ENCODE results near the gene RAB25.
"Not testable (repeated sequence)": the region's sequence is repeated elsewhere in the genome, so short reads cannot be mapped to it uniquely, and the experiment has no call there.

The RAB25 gene

DNA sequence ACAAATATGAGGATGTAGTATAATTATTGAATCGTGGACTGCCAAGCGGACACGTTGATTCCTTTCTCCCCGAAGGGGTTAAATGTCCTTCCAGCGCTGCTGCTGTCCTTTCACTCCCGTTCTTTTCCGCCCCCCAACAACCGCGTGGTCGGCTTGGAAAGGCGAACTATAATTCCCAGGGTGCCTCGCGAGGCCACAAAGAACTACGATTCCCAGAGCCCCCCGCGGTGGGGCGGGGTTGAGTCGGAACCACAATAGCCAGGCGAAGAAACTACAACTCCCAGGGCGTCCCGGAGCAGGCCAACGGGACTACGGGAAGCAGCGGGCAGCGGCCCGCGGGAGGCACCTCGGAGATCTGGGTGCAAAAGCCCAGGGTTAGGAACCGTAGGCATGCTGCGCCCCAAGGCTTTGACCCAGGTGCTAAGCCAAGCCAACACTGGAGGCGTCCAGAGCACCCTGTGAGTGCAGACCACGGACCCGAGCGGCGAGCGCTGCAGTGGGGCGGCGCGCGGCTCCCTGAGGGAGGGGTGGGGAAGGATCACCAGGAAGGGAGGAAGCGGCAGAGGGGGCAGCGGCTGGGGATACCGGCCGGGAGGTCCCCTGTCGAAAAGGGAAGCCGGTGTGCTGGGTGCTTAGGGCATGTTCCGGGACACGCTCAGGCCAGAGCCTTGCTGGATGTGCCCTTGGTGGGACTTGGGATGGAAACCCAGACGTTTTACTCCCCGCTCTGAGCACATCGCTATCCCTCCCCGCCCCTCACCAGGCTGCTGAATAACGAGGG, 6.3 kb upstream of the RAB25 start, which contains the start of gene LAMTOR2:
Gene LAMTOR2 (plus strand): TSS at position 283 of the 781 bp plus-strand sequence. CDS start 108 bp downstream, at position 391.
- in situ Hi-C loops (cut with MboI; ENCODE audit: low sequenced_read_pairs), result no loop called here

DNA sequence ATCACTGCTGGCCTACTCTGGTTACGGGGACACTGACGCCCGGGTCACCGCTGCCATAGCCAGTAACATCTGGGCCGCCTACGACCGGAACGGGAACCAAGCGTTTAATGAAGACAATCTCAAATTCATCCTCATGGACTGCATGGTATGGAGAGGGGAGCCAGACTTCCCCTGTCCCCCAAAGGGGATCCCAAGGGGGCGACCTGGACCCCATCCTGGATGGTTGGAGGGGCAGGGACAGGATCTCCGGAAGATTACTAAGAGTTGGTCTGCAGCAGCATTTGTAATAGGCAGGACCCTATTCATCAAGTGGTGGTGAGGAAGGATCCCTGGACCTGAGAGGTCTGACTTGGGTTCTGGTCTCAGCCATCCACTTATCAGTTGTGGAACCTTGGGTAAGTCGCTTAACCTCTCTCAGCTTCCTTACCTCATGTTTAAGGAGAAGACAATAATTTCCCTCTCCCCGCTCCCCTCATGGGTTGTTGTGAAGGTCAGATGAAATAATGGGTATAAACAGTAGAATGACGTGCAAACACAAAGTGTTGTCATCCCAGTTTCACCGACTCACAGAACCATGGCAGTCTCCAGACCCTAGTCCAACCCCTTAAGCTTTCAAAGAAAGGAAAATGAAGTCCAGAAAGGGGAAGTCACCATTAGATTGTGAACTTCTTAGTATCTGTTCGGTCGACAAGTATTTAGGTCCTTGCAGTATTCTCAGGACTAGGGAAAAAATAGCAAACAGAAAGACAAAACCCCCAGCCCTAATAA, 5.5 kb upstream of the RAB25 start:
- in situ Hi-C loops (cut with MboI; ENCODE audit: low sequenced_read_pairs), result no loop called here

DNA sequence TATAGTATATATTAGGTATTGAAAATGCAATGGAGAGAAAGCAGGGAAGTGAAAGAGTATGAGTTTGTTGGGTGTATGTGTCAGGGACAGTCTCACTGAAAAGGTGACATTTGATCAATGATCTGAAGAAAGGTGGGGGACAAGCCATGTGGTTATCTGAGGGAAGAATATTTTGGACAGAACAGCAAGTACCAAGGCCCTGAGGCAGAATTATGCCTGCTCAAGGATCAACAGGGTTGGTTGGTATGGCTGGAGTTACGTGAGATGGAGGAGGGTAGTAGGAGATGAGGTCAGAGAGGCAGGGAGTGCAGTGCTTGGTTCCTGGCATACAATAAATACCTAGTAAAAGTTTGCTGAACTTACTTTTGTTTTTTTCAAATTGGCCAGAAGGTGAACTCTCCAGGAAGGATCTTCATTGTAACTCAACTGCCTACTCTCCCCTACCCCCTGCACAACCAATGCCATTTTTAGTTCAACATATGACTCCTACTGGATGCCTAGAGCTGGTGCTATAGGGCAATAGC, 4.6 kb upstream of the RAB25 start:
- in situ Hi-C loops (cut with MboI; ENCODE audit: low sequenced_read_pairs), result no loop called here

DNA sequence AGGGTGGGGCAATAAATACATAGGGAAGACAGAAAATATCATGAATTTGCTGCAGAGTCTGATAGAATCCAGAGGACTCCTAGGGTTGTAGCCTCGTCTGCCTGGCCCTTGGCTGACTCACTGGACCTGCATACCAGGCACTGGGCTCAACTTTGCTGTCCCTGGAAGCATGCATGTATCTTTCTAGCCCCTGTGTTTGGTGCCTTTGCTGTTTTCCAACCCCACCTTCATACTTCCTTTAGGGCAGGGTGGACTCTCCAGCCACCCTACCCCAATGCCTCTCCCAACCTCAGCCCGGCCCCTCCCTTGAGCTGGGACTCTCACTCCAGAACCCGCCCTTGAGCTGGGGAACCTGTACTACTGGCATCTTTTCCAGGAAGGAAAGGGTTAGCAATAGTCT, 1.2 kb downstream of the RAB25 start:
- in situ Hi-C loops (cut with MboI; ENCODE audit: low sequenced_read_pairs), result loop anchor here (10.0 kb wide), 1 partner anchor 127 kb away; the partner anchor contains the start of gene KHDC4

DNA sequence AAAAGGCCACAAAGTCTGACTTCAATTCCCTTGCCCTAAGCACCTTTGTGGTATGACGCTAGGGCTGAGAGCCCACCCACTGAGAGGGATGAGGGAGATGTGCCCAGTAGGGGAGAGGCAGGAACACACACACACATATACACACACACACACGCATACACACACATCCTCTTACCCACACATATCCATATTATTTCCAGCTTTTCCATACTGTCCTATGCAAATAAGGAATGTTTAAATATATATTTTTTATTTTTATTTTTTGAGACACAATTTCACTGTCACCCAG, 3.0 kb downstream of the RAB25 start:
- in situ Hi-C loops (cut with MboI; ENCODE audit: low sequenced_read_pairs), result loop anchor here (10.0 kb wide), 1 partner anchor 129 kb away; the partner anchor contains the start of gene KHDC4

DNA sequence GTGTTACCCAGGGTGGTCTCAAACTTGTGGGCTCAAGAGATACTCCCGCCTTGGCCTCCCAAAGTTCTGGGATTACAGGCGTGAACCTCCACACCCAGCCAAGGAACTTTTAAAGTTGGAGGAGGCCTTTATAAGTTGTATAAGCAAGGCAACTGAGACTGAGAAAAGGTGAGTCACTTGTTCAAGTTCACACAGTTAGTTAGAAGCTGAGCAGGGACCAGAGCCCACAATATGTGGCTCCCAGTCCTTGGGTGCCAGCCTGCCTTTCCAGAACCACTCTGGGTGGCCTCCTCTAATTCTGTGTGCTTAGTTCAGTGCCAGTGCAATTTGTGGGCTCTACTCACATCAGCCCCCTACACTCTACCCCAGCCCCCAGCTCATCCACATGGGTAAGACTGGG, 3.7 kb downstream of the RAB25 start:
- in situ Hi-C loops (cut with MboI; ENCODE audit: low sequenced_read_pairs), result loop anchor here (10.0 kb wide), 1 partner anchor 130 kb away; the partner anchor contains the start of gene KHDC4

DNA sequence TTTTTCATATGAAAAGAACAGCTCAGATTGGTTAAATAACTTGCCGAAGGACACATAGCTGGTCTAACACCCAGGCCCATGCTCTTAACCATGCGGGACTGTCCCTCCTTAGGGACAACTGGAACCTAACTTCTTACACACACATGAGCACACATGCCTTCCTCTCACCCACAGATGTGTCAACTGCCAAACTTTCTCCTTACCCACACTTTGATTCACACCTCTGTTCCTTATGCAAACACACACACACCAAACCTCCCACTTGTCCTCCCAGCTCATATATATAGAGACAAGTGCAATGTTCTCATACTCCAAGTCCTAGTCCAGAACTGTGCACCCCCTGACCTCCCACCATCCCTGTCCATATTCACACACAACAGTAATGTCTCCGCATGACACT, 4.3 kb downstream of the RAB25 start:
- in situ Hi-C loops (cut with MboI; ENCODE audit: low sequenced_read_pairs), result loop anchor here (10.0 kb wide), 1 partner anchor 130 kb away; the partner anchor contains the start of gene KHDC4

DNA sequence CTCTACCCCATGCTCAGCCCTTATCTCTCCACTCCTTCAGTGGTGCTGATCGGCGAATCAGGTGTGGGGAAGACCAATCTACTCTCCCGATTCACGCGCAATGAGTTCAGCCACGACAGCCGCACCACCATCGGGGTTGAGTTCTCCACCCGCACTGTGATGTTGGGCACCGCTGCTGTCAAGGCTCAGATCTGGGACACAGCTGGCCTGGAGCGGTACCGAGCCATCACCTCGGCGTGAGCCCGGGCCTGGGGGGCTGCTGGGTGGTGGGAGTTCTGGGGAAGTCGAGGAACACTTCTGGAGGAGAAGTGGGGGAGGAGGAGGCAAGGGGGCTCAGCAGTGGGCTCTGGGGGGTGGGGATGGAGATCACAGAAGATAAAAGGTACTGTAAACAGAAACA, 4.9 kb downstream of the RAB25 start:
- in situ Hi-C loops (cut with MboI; ENCODE audit: low sequenced_read_pairs), result loop anchor here (10.0 kb wide), 1 partner anchor 131 kb away; the partner anchor contains the start of gene KHDC4

DNA sequence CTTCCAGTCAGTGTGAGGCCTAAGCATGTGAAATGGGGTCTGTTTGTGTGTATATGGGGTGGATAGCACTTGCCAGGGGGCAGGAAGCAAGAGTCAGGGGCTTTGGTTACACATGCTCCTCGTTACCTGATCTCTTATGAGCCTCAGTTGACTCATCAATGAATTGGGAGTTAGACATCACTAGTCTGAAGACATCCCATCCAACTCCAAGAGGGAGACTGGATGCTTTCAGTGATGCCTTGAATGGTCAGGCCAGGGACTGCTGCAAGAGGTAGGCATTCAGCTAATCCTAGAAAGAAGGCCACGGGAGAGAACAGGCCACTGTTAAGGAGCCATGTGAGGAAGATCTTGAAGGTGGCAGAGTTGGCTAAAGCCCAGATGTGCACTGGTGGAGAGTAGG, 6.3 kb downstream of the RAB25 start:
- in situ Hi-C loops (cut with MboI; ENCODE audit: low sequenced_read_pairs), result loop anchor here (10.0 kb wide), 1 partner anchor 132 kb away; the partner anchor contains the start of gene KHDC4

DNA sequence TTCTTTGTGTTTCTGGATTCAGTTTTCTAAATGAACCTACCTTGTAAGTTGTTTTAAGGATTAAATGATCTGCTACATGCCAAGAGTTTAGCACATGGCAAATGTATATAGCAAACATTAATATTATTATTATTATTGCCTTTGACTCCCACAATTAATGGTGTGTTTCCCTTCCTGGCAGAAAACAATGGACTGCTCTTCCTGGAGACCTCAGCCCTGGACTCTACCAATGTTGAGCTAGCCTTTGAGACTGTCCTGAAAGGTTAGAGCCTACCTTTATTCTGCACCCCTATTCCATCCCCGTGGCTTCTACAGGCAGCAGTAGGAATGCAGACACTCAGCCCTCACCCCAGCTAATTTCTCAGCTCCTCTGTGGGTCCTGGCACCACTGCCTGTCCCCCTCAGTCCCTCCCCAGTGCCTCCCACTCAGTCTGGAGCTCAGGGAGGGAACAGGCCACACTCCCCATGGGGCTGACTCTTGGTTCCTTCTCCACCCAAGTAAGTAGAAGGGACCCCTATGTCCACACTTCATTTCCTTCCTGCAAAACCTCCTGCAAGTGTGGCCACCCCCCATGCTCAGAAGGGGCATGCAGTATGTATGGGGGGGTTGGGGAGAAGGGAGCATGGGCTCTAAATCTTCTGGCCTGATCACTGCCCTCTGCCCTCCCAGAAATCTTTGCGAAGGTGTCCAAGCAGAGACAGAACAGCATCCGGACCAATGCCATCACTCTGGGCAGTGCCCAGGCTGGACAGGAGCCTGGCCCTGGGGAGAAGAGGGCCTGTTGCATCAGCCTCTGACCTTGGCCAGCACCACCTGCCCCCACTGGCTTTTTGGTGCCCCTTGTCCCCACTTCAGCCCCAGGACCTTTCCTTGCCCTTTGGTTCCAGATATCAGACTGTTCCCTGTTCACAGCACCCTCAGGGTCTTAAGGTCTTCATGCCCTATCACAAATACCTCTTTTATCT, 8.8 kb downstream of the RAB25 start:
- in situ Hi-C loops (cut with MboI; ENCODE audit: low sequenced_read_pairs), result loop anchor here (10.0 kb wide), 1 partner anchor 135 kb away; the partner anchor contains the start of gene KHDC4

DNA sequence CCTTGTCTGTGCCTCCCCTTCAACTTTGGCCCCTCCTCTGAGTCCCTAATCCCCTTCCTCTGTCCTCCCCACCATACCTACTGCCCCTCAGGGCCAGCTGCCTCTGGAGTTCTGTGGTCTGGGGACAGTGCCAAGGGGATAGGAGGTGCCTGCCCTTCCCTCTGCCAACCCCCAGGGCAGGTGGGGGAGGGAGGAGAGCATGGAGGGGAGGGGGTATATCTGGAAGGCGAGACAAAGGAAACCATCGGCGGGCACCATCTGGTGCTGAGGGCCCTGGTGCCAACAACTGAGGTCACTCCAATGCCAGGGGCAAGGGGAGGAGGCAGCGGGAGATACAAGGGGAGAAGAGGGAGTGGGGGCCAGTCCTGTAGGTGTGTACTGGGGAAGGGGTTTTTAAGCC, 9.6 kb downstream of the RAB25 start:
- in situ Hi-C loops (cut with MboI; ENCODE audit: low sequenced_read_pairs), result no loop called here

DNA sequence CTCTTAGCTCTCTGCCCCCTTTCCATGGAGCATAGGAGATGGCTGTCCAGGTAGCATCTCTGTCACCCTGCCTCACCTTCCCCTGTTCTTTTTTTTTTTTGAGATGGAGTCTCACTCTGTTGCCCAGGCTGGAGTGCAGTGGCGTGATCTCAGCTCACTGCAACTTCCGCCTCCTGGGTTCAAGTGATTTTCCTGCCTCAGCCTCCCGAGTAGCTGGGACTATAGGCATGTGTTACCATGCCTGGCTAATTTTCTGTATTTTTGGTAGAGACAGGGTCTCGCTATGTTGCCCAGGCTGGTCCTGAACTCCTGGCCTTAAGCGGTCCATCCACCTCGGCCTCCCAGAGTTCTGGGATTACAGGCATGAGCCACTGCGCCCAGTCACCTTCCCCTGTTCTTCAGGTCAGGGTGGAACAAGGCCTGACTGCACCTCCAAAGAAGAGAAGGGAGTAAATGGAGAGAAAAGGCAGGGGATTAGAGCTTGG, 10.4 kb downstream of the RAB25 start:
- in situ Hi-C loops (cut with MboI; ENCODE audit: low sequenced_read_pairs), result not testable (repeated sequence)

DNA sequence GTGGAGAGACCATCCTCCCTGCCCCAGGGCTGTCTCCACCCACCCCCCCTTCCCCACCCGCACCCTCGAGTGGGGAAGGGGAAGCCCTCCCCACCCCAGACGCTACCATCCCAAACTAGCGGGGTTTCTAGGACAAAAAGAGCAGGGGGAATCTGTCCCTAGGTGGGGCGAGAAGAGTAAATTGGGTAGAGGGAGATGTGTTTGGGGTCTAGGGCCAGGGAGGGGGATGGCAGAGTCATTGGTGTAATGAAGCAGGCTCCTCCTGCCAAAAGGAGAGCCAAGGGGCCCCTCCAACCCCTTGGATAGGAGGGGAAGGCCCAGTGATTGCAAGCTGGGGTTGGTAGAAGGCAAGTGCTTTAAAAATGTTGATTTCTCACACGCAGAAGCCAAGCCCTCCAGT, 11.3 kb downstream of the RAB25 start:
- in situ Hi-C loops (cut with MboI; ENCODE audit: low sequenced_read_pairs), result no loop called here

DNA sequence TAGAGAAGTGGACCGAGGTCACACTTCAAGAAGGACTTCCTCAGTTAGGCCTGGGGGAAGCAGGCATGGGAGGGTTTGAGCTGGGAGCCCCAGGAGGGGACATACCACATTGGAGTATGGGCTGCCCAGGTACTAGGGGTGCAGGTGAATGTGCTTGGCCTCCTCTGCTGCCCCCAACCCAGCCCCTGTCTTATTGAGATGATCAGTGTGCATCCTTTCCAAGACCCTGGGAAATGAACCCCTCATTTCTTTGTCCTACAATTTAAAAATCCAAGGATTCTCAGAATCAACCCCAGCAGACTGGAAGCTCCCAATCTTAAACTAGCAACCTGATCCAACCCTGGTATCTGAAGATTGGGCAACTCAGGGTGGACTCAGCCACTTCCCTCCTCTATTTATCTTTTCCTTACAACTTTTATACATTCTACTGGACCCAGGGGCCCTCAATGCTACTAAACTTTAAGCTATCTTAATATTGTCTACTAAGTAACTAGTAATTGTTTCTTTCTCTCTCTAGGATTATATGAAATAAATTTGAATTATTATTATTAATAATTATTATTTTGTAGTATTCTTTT, 12.2 kb downstream of the RAB25 start:
- in situ Hi-C loops (cut with MboI; ENCODE audit: low sequenced_read_pairs), result no loop called here

DNA sequence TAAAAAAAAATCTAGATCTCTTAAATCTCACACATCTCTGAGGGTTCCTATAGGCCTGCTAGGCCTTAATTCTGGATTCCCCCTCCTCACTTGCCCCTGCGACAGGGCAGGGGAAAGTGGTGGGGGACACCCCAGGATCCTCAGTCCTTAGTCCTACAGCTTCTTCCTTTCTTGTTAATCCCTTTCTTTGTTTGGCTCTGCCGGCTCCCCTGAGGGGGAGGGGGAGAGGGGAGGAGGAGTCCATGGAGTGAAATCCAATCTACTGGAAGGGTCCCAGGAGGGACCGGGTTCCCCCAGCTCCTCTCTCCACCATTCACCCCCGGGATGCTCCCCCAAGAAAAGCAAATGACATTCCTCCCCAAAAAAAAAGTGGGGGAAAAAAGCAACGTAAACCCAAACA, 12.8 kb downstream of the RAB25 start:
- in situ Hi-C loops (cut with MboI; ENCODE audit: low sequenced_read_pairs), result no loop called here

DNA sequence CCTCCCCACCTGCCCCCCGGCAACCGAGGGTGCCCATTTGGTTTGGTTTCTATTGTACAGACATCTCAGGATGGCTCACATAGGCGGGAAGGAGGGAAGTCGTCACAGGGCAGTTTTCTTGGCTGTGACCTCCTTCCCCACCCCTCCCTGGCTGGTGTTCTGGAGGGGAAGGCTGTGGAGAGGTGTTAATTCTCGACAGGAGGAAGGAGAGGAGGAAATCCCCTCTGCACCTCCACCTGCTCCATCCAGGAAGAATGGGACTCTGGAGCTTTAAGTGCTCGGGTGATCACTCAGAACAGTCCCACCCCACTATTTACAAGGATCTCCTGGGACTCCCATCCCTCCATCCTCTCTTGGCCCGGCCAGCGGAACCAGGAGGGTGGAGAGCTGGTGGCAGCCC, 13.7 kb downstream of the RAB25 start:
- in situ Hi-C loops (cut with MboI; ENCODE audit: low sequenced_read_pairs), result no loop called here

DNA sequence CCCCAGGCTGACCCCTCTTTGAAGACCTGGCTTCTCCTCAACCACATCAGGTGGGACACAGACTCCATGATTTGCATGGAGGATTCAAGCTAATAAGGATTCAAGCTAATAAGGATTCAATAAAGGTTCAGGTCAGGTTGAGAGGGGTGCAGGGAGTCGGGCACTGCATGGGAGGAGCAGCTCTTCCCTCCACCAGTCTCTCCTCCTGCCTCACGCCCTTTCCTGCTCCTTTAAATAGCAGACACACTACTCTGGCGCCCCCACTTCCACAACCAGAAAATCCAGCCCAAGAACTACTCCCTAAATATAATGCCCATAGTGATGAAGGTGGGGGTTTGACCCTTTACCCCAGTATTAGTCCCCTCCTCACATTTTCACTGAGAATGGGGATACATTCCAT, 14.2 kb downstream of the RAB25 start:
- in situ Hi-C loops (cut with MboI; ENCODE audit: low sequenced_read_pairs), result no loop called here

DNA sequence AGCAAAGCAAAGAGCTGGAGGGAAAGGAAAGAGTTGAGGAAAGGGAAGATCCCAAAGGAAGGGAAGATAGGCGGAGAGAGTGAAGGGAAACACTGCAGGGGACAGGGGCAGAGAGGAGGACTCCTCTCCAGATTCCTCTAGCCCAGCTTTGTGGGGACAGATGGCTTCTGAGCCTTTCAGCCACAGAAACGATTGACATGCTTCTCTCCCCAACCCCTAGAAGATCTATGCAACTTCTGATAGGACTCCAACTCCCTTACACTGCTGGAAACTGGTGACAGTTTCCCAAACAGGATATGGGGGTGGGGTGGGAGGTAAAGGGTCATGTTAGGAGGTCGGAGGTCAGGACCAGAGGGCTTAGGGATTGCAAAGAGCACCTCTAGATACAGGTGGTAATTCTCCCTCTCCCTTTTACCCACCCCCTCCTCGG, 14.8 kb downstream of the RAB25 start:
- in situ Hi-C loops (cut with MboI; ENCODE audit: low sequenced_read_pairs), result no loop called here

DNA sequence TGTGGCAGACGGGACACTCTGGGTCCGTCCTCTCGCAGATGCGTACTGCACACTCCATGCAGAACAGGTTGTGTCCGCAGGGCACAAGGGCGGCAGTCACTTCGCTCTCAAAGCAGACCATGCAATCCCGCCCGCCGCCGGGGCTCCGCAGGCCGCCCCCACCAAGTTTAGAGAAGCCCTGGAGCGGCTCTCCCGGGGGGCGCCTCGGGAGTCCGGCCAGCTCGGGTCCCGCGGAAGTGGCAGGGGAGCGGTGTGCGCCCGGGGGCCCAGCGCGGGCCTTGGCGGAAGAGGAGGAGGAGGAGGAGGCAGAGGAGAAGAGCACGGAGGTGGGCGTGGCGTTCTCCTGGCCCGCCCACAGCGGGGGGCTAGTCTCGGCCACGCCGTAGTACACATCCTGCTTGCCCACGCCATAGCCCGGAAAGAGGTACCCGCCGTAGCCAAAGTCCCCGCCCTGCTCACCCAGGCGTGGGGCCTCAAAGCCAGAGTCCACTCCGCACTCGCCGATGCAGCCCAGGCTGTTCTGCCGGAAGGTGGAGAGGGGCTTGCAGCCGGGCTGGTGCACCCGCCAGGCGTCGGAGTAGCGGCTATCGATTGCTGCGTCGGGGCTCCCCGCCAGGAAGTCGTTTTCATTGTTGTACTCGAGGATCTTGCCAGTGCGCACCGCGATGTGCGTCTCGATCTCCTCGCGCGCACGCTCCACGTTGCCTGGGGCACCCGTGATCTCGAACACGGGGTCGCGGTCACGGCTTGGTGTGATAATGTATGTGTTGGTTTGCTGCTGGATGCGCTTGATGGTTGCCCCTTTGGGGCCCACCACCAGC, 15.9 kb downstream of the RAB25 start:
- in situ Hi-C loops (cut with MboI; ENCODE audit: low sequenced_read_pairs), result no loop called here
